HepG2 (cell line): ENCODE measurements around the gene SIRPA. TPM values are rescaled to one million over a fixed set of nuclear protein-coding genes. Genes with fewer than 3 reads are reported as not detected.
A peak's percentile ranks its signal among the peaks of the same experiment; 100 is the strongest.

Source experiments
- ATAC-seq: fragments of 200-7000 bp; cut with Tn5 transposase; 3 replicates; pipeline ENCODE4 v1.9.1; 2020; ENCODE audit warnings: mild to moderate bottlenecking, moderate library complexity
- BruUV-seq: library from RNA; stranded (reverse); fragments of 400-500 nt; replicated peaks from 2 replicates; lab custom pipeline; 2021; lab: Mats Ljungman, UMichigan
- CTCF ChIA-PET: fragments of 300-600 bp; formaldehyde crosslinking; extraction: SDS; loops from one replicate; lab custom pipeline; 2021; ENCODE audit warnings: low total read pairs, inconsistent platforms, low intra/inter-chr PET ratio; lab: Yijun Ruan, JAX
- POLR2A ChIA-PET: fragments of 350-600 bp; sonication (Branson Sonifier 250); formaldehyde crosslinking; loops from one replicate; lab custom pipeline; 2020; ENCODE audit warnings: antibody characterized with exemption, inconsistent platforms; lab: Yijun Ruan, JAX
- DNase-seq: peaks from one replicate; pipeline ENCODE4 v3.0.0-alpha.2; 2015; ENCODE audit warnings: low spot score
- FAIRE-seq: peaks from 3 replicates; lab custom pipeline; 2011; peaks lifted over from hg19 to GRCh38; lab: Jason Lieb, UNC
- H2AFZ ChIP-seq: one replicate; pipeline ENCODE4 v1.6.1; 2011; ENCODE audit warnings: low read length, inconsistent platforms
- H3K27ac ChIP-seq: fragments of 300-600 bp; 3 replicates; pipeline ENCODE4 v1.8.0; 2011; ENCODE audit warnings: mixed run types, mild to moderate bottlenecking, mixed read lengths, low read length, inconsistent platforms; ENCODE audit not compliant: insufficient read depth; ENCODE audit errors: extremely low read length
- H3K27me3 ChIP-seq, 2 experiments: fragments of 200-600 bp in 1 of 2; 2 replicates in 1 of 2; 3 replicates in 1 of 2; pipeline versions ENCODE4 v1.6.0 to v1.8.0; 2011; ENCODE audit warnings: low read length in 2 of 2, mild to moderate bottlenecking in 2 of 2, moderate library complexity in 2 of 2, inconsistent platforms in 1 of 2; ENCODE audit not compliant: insufficient read depth in 2 of 2, control insufficient read depth in 1 of 2
- H3K36me3 ChIP-seq, 2 experiments: fragments of 200-600 bp in 1 of 2; replicated peaks in 1 of 2; 2 replicates in 1 of 2; 3 replicates in 1 of 2; pipeline versions ENCODE4 v1.5.1 to v1.8.0; 2011; ENCODE audit warnings: low read length in 2 of 2, inconsistent platforms in 1 of 2; ENCODE audit not compliant: insufficient read depth in 2 of 2, control insufficient read depth in 1 of 2
- H3K4me1 ChIP-seq: 2 replicates; pipeline ENCODE4 v1.5.1; 2012; ENCODE audit warnings: low read length, inconsistent platforms; ENCODE audit not compliant: insufficient read depth
- H3K4me2 ChIP-seq: 2 replicates; pipeline ENCODE4 v1.6.0; 2011; ENCODE audit warnings: low read depth, low read length, inconsistent platforms
- H3K4me3 ChIP-seq, 3 experiments: fragments of 200-600 bp in 1 of 3; sonication (generic), shearing (Covaris generic) in 1 of 3; replicated peaks in 1 of 3; 2 replicates each; pipeline ENCODE4 v1.5.1; 2011 to 2016; ENCODE audit warnings: low read length in 3 of 3, inconsistent platforms in 2 of 3, low read depth in 2 of 3, mild to moderate bottlenecking in 2 of 3, control low read depth in 1 of 3, mixed read lengths in 1 of 3; ENCODE audit not compliant: insufficient read depth in 1 of 3
- H3K79me2 ChIP-seq: one replicate; pipeline ENCODE4 v1.6.1; 2011; ENCODE audit warnings: low read length, inconsistent platforms; ENCODE audit not compliant: insufficient read depth
- H3K9ac ChIP-seq: 2 replicates; pipeline ENCODE4 v1.6.0; 2011; ENCODE audit warnings: mild to moderate bottlenecking, low read depth, low read length, inconsistent platforms; ENCODE audit not compliant: insufficient read depth
- H3K9me3 ChIP-seq: 2 replicates; pipeline ENCODE4 v1.5.1; 2012; ENCODE audit warnings: mild to moderate bottlenecking, low read length
- H4K20me1 ChIP-seq: 2 replicates; pipeline ENCODE4 v1.6.0; 2011; ENCODE audit warnings: inconsistent platforms, mild to moderate bottlenecking, low read length, moderate library complexity; ENCODE audit not compliant: insufficient read depth
- ARID2 ChIP-seq: sonication (generic); formaldehyde crosslinking; IDR thresholded peaks from 2 replicates; pipeline ENCODE4 v1.8.1; 2022; ENCODE audit warnings: mild to moderate bottlenecking, missing genetic modification reagents, borderline replicate concordance
- HOXD1 ChIP-seq: sonication (generic); formaldehyde crosslinking; IDR thresholded peaks from 2 replicates; pipeline ENCODE4 v1.5.0; 2020; ENCODE audit warnings: missing genetic modification reagents
- JUND ChIP-seq: sonication (generic); formaldehyde crosslinking; IDR thresholded peaks from 2 replicates; pipeline ENCODE4 v1.8.0; 2022; ENCODE audit warnings: mild to moderate bottlenecking, missing genetic modification reagents
- NR2F1 ChIP-seq, 2 experiments: fragments of 450-650 bp in 1 of 2; formaldehyde crosslinking in 1 of 2; IDR thresholded peaks; 2 replicates each; pipeline versions ENCODE4 v1.5.0 to v1.6.1; 2016 to 2020; ENCODE audit warnings: mild to moderate bottlenecking in 1 of 2, missing compliant biosample characterization in 1 of 2, missing genetic modification reagents in 1 of 2, moderate library complexity in 1 of 2
- PRMT3 ChIP-seq: sonication (generic); formaldehyde crosslinking; IDR thresholded peaks from 2 replicates; pipeline ENCODE4 v1.8.1; 2022; ENCODE audit warnings: low read depth, mild to moderate bottlenecking, moderate library complexity, missing genetic modification reagents, borderline replicate concordance
- RCOR2 ChIP-seq: IDR thresholded peaks from 2 replicates; pipeline ENCODE4 v1.6.1; 2016; ENCODE audit warnings: missing biosample characterization, missing genetic modification reagents
- STAT6 ChIP-seq: sonication (generic); formaldehyde crosslinking; IDR thresholded peaks from 2 replicates; pipeline ENCODE4 v1.4.0; 2020; ENCODE audit warnings: missing genetic modification reagents, mild to moderate bottlenecking, borderline replicate concordance
- TIGD3 ChIP-seq: sonication (generic); formaldehyde crosslinking; IDR thresholded peaks from 2 replicates; pipeline ENCODE4 v1.5.1; 2020; ENCODE audit warnings: mild to moderate bottlenecking, missing genetic modification reagents, borderline replicate concordance
- ZNF225 ChIP-seq: sonication (generic); formaldehyde crosslinking; IDR thresholded peaks from 2 replicates; pipeline ENCODE4 v1.4.0; 2020; ENCODE audit warnings: mild to moderate bottlenecking, missing genetic modification reagents
- ZNF557 ChIP-seq: sonication (generic); formaldehyde crosslinking; IDR thresholded peaks from 2 replicates; pipeline ENCODE4 v1.4.0; 2020; ENCODE audit warnings: missing genetic modification reagents
- ZNF672 ChIP-seq: sonication (generic); formaldehyde crosslinking; IDR thresholded peaks from 2 replicates; pipeline ENCODE4 v1.8.1; 2022; ENCODE audit warnings: missing genetic modification reagents
- ZNF768 ChIP-seq: sonication (generic); formaldehyde crosslinking; IDR thresholded peaks from 2 replicates; pipeline ENCODE4 v1.4.0; 2020; ENCODE audit warnings: missing genetic modification reagents
- ZNF788 ChIP-seq: sonication (generic); formaldehyde crosslinking; IDR thresholded peaks from 2 replicates; pipeline ENCODE4 v1.5.0; 2020; ENCODE audit warnings: mild to moderate bottlenecking, missing genetic modification reagents, borderline replicate concordance
- WGBS: methylation state at CpG from one replicate; pipeline ENCODE4 v1.1.6; 2017; ENCODE audit warnings: low lambda C conversion rate; 5-methylcytosine and 5-hydroxymethylcytosine counted together
- in situ Hi-C: cut with HindIII; loops from 2 replicates; pipeline ENCODE4 v1.10.0; 2017; ENCODE audit warnings: low pct_unique_long_range_greater_than_20kb; ENCODE audit not compliant: extremely low pct_ligation_motif_present
- intact Hi-C: fragments of 100-400 bp; cut with micrococcal nuclease; formaldehyde crosslinking; loops from one replicate; pipeline ENCODE4 v1.10.0; 2022; ENCODE audit not compliant: unreplicated experiment
- polyA plus RNA-seq, 8 experiments: library from polyadenylated mRNA; depleted of rRNA in 3 of 8; stranded (reverse) in 7 of 8; unstranded in 1 of 8; fragments of >200 nt; fragmentation: Illumina TruSeq in 4 of 8; extraction: Trizol in 4 of 8; gene quantifications; 2 replicates each; pipeline versions ENCODE4 v1.2.1 to v1.2.3, GENCODE V29; 2011 to 2016; ENCODE audit warnings: low read depth in 4 of 8, missing spikeins in 1 of 8, mixed read lengths in 1 of 8; ENCODE audit not compliant: insufficient read depth in 1 of 8
- total RNA-seq, 5 experiments: library from RNA; depleted of rRNA; stranded (reverse); fragments of >200 nt; fragmentation: Illumina TruSeq; extraction: Trizol; gene quantifications; 2 replicates each; pipeline ENCODE4 v1.2.3, GENCODE V29; 2016; ENCODE audit warnings: low read depth in 1 of 5
- TF ChIP-seq, protein P1 (sequence below): sonication (generic); formaldehyde crosslinking; IDR thresholded peaks from 2 replicates; pipeline ENCODE4 v1.4.0; 2020; ENCODE audit warnings: missing genetic modification reagents

SIRPA gene
- total and polyA plus RNA-seq, 2 of the 13 experiments (the other 11 are each of a cell fraction or from before 2014, with no cell fraction given) = 7.2 to 17.6 TPM

DNA sequence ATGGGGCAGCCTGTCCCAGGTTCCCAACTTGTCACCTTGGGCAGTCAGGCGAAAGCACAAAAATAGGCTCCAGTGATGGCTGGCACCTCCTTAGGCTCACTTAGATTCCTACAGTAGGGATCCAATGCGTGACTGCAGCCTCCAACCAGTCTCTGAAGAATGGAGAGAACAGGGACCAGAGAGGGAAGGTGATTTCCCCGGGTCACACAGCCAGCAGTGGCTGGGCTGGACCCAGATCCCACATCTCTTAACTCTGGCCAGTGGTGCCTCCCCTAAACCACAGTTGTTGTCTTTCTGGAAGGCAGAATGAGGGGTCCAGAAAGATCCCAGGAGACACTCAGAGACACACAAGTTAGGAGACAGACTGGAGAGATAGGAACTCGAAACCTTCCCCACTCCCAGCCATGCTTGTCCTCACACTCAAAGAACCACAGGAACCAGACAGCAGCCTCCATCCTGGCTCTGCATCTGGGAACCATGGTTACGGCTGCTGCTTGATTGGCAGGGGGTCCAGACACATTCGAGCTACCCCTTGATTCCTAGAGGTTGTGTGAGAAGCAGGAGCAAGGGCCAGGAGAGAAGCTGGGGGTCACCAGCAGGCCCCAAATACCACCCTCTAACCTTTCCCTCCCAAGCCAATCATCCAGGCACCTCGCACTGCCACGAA is 33.1 kb upstream of the SIRPA start:
- H3K27me3 ChIP-seq = no peaks in the 10 kb centered on the region
- ChIA-PET POLR2A (no interaction called here), CTCF (no interaction called here)
- FAIRE-seq (no peak), DNase-seq (no peak), ATAC-seq (no peak)
- H3K4me3 ChIP-seq = no peak overlapping the region
- no peaks in the 10 kb centered on the region for H3K36me3 ChIP-seq
- in situ Hi-C loops = no loop called here
- H4K20me1 ChIP-seq = no peaks in the 10 kb centered on the region
- H3K4me2 ChIP-seq = no peak overlapping the region
- intact Hi-C loops = no loop called here
- WGBS = 72% methylated on average over 8 of the region's 8 CpGs
- no TSS peak for BruUV-seq
- H2AFZ ChIP-seq = no peak overlapping the region
- TF ChIP-seq ZNF768 (CRISPR knock-in tag) = peak; percentile 93
- TF ChIP-seq, protein P1, sequence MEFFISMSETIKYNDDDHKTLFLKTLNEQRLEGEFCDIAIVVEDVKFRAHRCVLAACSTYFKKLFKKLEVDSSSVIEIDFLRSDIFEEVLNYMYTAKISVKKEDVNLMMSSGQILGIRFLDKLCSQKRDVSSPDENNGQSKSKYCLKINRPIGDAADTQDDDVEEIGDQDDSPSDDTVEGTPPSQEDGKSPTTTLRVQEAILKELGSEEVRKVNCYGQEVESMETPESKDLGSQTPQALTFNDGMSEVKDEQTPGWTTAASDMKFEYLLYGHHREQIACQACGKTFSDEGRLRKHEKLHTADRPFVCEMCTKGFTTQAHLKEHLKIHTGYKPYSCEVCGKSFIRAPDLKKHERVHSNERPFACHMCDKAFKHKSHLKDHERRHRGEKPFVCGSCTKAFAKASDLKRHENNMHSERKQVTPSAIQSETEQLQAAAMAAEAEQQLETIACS = no peak
- no peaks in the 10 kb centered on the region for H3K79me2 ChIP-seq
- H3K9ac ChIP-seq = no peak overlapping the region
- H3K9me3 ChIP-seq = no peaks in the 10 kb centered on the region
- H3K4me1 ChIP-seq = peaks cover 32% of the 10 kb centered on the region
- H3K27ac ChIP-seq = no peak overlapping the region

DNA sequence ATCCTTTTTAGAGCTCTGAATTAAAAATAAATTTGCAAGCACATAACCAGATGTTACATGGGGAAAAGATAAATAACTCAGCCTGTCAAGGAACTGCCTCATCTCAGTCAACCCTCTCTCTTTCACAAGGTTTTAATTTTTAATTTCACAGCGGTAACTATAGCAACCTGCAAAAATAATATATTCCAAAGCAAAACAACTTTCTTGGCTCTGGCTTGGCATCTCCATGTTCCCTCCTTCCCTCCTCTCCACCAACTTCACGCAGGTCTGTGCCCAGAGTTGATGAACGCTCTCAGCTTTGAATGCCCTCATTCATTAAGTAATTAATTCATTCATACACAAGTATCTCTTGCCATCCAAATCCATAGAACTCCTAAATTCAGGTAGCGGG is 32.5 kb upstream of the SIRPA start:
- CTCF ChIA-PET = no interaction called here
- no TSS peak for BruUV-seq
- in situ Hi-C loops = no loop called here
- FAIRE-seq (no peak), ATAC-seq (no peak), DNase-seq (no peak)
- no peaks in the 10 kb centered on the region for H3K9me3 ChIP-seq
- peaks cover 32% of the 10 kb centered on the region for H3K4me1 ChIP-seq
- POLR2A ChIA-PET = no interaction called here
- H3K4me2 ChIP-seq = no peak overlapping the region
- 82% methylated on average over 4 of the region's 4 CpGs for WGBS
- no peaks in the 10 kb centered on the region for H3K79me2 ChIP-seq
- H3K27me3 ChIP-seq = no peaks in the 10 kb centered on the region
- no peak overlapping the region for H3K27ac ChIP-seq
- no peaks in the 10 kb centered on the region for H4K20me1 ChIP-seq
- no peak overlapping the region for H3K9ac ChIP-seq
- no peaks in the 10 kb centered on the region for H3K36me3 ChIP-seq
- no peak overlapping the region for H2AFZ ChIP-seq
- H3K4me3 ChIP-seq = no peak overlapping the region
- intact Hi-C loops = no loop called here
- TF ChIP-seq ZNF788 (CRISPR knock-in tag) (no peak), ZNF672 (CRISPR knock-in tag) (no peak), NR2F1 (CRISPR knock-in tag; IDR thresholded peaks at IDR 0.05) (no peak), ZNF225 (no peak), STAT6 (CRISPR knock-in tag) (no peak), HOXD1 (no peak), RCOR2 (CRISPR knock-in tag) (no peak), ARID2 (CRISPR knock-in tag) (no peak), PRMT3 (CRISPR knock-in tag) (no peak), ZNF557 (CRISPR knock-in tag) (no peak), JUND (no peak), TIGD3 (no peak)
